MCF 10A (cell line): ENCODE data around the gene FAXC. TPM values are rescaled to one million over a fixed set of nuclear protein-coding genes. Genes with fewer than 3 reads are reported as not detected.
A peak's percentile ranks its signal among the peaks of the same experiment; 100 is the strongest.

ENCODE experiments used
- BruUV-seq: library from RNA; stranded (reverse); fragments of 400-500 nt; replicated peaks from 2 replicates; lab custom pipeline; 2021; lab: Mats Ljungman, UMichigan
- CTCF ChIA-PET: fragments of 300-600 bp; sonication (Branson Sonifier 250); formaldehyde crosslinking; extraction: SDS; loops from one replicate; lab custom pipeline; 2021; ENCODE audit warnings: antibody characterized with exemption, inconsistent platforms; lab: Yijun Ruan, JAX
- POLR2A ChIA-PET: fragments of 300-600, 350-650 bp; sonication (Branson Sonifier 250); formaldehyde crosslinking; extraction: SDS; loops from one replicate; lab custom pipeline; 2020; ENCODE audit warnings: antibody characterized with exemption, inconsistent platforms; lab: Yijun Ruan, JAX
- DNase-seq: peaks from one replicate; pipeline ENCODE4 v3.0.0-alpha.2; 2018; ENCODE audit not compliant: unreplicated experiment
- H3K27ac Mint-ChIP-seq: one replicate; pipeline ENCODE4 v1.8.0; 2022; ENCODE audit warnings: mild to moderate bottlenecking, low read depth, mixed read lengths; ENCODE audit not compliant: unreplicated experiment
- H3K27me3 Mint-ChIP-seq: one replicate; pipeline ENCODE4 v1.8.0; 2022; ENCODE audit warnings: mixed read lengths; ENCODE audit not compliant: insufficient read depth, unreplicated experiment
- H3K36me3 Mint-ChIP-seq: one replicate; pipeline ENCODE4 v1.8.0; 2022; ENCODE audit warnings: mild to moderate bottlenecking, moderate library complexity, mixed read lengths; ENCODE audit not compliant: insufficient read depth, unreplicated experiment
- H3K4me1 Mint-ChIP-seq: one replicate; pipeline ENCODE4 v1.8.0; 2022; ENCODE audit warnings: mixed read lengths; ENCODE audit not compliant: insufficient read depth, unreplicated experiment
- H3K4me3 Mint-ChIP-seq: one replicate; pipeline ENCODE4 v1.8.0; 2022; ENCODE audit warnings: mild to moderate bottlenecking, moderate library complexity, mixed read lengths; ENCODE audit not compliant: unreplicated experiment
- H3K9me3 Mint-ChIP-seq: one replicate; pipeline ENCODE4 v1.8.0; 2022; ENCODE audit warnings: mixed read lengths; ENCODE audit not compliant: unreplicated experiment
- intact Hi-C: fragments of 100-400 bp; cut with micrococcal nuclease; formaldehyde crosslinking; loops from 2 replicates; pipeline ENCODE4 v1.14.1; 2022
- total RNA-seq: library from RNA; stranded (reverse); gene quantifications from 2 replicates; pipeline ENCODE4 v1.2.3, GENCODE V29; 2022
- TF ChIP-seq, protein P1 (sequence below): fragments of 200-600 bp; IDR thresholded peaks from one replicate; pipeline ENCODE4 v1.8.0; 2022; ENCODE audit warnings: antibody characterized with exemption, mild to moderate bottlenecking; ENCODE audit not compliant: unreplicated experiment

Gene FAXC
- total RNA-seq, 1 experiment from 2014 or later = 2.3 TPM

DNA sequence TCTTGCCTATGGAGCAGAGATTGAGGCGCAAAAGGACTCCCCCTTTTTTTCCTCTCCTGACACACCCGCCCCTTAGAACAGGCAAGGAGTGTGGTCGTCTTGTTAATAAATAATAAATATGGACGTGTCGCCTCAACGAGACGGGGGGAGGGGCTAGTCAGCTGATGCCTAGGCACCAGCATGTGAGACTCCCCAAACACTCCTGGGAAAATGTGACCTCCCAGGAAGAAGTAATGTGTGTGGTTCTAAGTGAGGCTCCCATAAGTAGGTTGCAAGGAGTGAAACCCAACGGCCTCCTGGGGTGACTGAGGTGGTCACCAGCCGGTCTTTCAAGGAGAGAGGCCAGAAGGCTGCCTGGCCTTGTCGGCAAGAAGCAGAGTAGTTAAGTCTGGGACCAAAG, 1.1 kb upstream of the FAXC start:
- CTCF ChIA-PET = interaction anchor here (4.8 to 7.7 kb wide), 2 partner anchors 13 to 20 kb away, joined by 23 to 92 read pairs; no protein-coding TSS in a partner anchor
- POLR2A ChIA-PET = interaction anchor here (0.8 to 3.4 kb wide), 8 partner anchors 14 to 164 kb away, joined by 3 to 14 read pairs (median 4); no protein-coding TSS in a partner anchor
- Mint-ChIP-seq H3K4me1 (no peaks in the 10 kb centered on the region), H3K4me3 (peak overlapping the region; percentile 63), H3K27ac (no peak overlapping the region), H3K36me3 (no peaks in the 10 kb centered on the region), H3K9me3 (no peaks in the 10 kb centered on the region), H3K27me3 (peaks cover 24% of the 10 kb centered on the region)
- intact Hi-C loops = no loop called here
- BruUV-seq = no TSS peak
- DNase-seq = no peak
- TF ChIP-seq, protein P1, sequence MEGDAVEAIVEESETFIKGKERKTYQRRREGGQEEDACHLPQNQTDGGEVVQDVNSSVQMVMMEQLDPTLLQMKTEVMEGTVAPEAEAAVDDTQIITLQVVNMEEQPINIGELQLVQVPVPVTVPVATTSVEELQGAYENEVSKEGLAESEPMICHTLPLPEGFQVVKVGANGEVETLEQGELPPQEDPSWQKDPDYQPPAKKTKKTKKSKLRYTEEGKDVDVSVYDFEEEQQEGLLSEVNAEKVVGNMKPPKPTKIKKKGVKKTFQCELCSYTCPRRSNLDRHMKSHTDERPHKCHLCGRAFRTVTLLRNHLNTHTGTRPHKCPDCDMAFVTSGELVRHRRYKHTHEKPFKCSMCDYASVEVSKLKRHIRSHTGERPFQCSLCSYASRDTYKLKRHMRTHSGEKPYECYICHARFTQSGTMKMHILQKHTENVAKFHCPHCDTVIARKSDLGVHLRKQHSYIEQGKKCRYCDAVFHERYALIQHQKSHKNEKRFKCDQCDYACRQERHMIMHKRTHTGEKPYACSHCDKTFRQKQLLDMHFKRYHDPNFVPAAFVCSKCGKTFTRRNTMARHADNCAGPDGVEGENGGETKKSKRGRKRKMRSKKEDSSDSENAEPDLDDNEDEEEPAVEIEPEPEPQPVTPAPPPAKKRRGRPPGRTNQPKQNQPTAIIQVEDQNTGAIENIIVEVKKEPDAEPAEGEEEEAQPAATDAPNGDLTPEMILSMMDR = no peak

DNA sequence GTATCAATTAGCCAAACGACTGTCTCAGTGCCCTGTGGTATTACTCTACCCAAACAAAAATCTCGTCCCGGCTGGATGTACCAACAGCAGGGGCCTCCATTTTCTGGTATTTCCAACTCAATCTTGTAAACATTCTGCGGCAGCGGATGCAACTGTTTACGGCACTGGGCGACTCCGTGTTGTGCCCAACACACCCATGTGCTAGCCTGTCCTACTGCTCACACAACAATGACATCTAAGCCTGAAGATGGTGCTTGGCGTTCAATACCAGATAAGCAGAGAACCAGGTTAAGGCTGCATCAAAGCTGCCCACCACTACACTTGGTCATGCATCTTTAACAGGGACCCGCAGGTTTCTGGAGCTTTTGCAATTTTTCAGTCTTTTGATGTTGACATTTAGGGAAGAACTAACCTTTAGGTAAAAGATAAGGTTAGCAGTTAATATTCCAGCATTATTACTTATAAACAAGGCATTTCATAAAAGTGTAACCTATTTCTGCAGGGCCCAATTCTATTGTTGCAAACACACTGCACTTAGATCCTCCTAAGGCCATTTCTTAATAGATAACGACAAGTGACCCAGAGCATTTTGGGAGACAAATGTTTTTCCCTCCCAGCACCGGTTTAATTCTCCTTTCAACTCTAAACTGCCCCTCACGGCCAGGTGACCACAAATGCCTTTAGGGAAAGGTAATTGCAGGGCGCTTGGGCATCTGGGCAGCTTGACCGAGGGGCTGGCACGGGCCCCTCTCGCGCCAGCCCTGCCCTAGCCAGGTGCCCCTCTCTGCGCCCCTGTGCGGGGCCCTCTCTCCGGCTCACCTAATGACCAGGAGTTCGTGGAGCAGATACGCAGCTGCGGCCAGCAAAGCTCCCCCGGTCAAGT, 945 bp downstream of the FAXC start:
- peaks cover 4% of the 10 kb centered on the region for H3K27me3 Mint-ChIP-seq
- intact Hi-C loops = loop anchor here (1.0 kb wide), 1 partner anchor 14 kb away; no protein-coding TSS in a partner anchor
- TSS peak; percentile 45 for BruUV-seq
- CTCF ChIA-PET = interaction anchor here (0.6 to 7.7 kb wide), 10 partner anchors 11 to 195 kb away, joined by 3 to 92 read pairs (median 4); no protein-coding TSS in a partner anchor
- DNase-seq = no peak
- POLR2A ChIA-PET = interaction anchor here (0.9 to 3.4 kb wide), 7 partner anchors 12 to 220 kb away, joined by 3 to 14 read pairs (median 4); partner anchors contain the start of genes CCNC, COQ3 and PNISR
- no peaks in the 10 kb centered on the region for H3K9me3 Mint-ChIP-seq
- H3K27ac Mint-ChIP-seq = no peak overlapping the region
- H3K4me3 Mint-ChIP-seq = peak overlapping the region; percentile 63
- H3K4me1 Mint-ChIP-seq = peaks cover 7% of the 10 kb centered on the region
- H3K36me3 Mint-ChIP-seq = no peaks in the 10 kb centered on the region
- TF ChIP-seq, protein P1 = no peak

DNA sequence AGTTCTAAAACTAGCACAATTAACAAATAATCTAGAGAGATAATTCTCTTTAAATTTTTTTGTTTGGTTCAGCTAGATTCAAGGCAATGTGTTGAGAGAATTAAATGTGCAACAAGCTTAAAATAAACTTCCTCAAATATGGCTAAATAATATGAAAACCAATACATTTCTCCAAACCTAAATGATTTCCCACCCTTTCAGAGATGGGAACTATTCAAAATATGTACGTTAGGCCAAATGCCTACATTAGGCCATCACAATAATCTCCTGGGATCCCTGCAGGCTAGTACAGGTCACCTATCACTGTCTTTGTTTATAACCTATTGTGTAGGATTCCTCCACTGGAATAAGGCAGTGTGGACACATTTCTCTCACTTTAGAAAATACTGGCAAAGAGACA, 1.7 kb downstream of the FAXC start:
- Mint-ChIP-seq H3K27me3 (no peaks in the 10 kb centered on the region), H3K4me1 (peaks cover 7% of the 10 kb centered on the region), H3K27ac (no peak overlapping the region), H3K36me3 (no peaks in the 10 kb centered on the region), H3K9me3 (no peaks in the 10 kb centered on the region), H3K4me3 (no peak overlapping the region)
- TF ChIP-seq, protein P1 = no peak
- ChIA-PET CTCF (interaction anchor here (0.5 to 7.7 kb wide), 10 partner anchors 10 to 125 kb away, joined by 3 to 92 read pairs (median 6); partner anchors contain the start of gene COQ3), POLR2A (interaction anchor here (1.2 to 3.4 kb wide), 4 partner anchors 11 to 77 kb away, joined by 3 to 14 read pairs (median 8); partner anchors contain the start of genes COQ3 and PNISR)
- intact Hi-C loops = no loop called here
- no peak for DNase-seq
- BruUV-seq = no TSS peak

DNA sequence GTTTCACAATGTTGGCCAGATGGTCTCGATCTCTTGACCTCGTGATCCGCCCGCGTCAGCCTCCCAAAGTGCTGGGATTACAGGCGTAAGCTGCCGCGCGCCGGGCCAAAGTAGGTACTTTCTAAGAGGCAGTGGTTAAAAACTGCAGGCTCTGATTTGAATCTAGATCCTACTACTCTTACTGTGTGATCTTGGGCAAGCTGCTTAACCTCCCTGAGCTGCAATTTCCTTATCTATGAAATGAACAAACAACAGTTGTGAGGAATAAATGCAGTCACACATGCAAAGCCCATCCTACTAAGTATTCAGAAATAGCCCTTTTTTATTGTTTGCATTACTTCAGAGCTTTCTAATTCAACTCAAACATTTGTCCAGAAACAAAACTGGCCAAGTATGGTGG, 2.9 kb downstream of the FAXC start:
- H3K27me3 Mint-ChIP-seq = no peaks in the 10 kb centered on the region
- intact Hi-C loops = no loop called here
- CTCF ChIA-PET = interaction anchor here (0.7 to 7.7 kb wide), 5 partner anchors 9 to 1359 kb away, joined by 4 to 92 read pairs (median 23); partner anchors contain the start of gene COQ3

More for the DNA sequence above, 2.9 kb downstream of the FAXC start:
- BruUV-seq = no TSS peak
- Mint-ChIP-seq H3K36me3 (no peaks in the 10 kb centered on the region), H3K4me3 (no peak overlapping the region), H3K9me3 (no peaks in the 10 kb centered on the region), H3K4me1 (peaks cover 7% of the 10 kb centered on the region), H3K27ac (no peak overlapping the region)
- TF ChIP-seq, protein P1 = no peak
- DNase-seq = no peak
- POLR2A ChIA-PET = interaction anchor here (2.6 kb wide), 1 partner anchor 47 kb away, joined by 13 read pairs; the partner anchor contains the start of gene COQ3
